RWPE2 (cell line): ENCODE data around the gene RIC3.
A peak's percentile ranks its signal among the peaks of the same experiment; 100 is the strongest.

Experiments used
- ATAC-seq: fragments of 200-7000 bp; cut with Tn5 transposase; 3 replicates; pipeline ENCODE4 v1.9.1; 2021; ENCODE audit warnings: low read depth
- DNase-seq: peaks from one replicate; pipeline ENCODE4 v3.0.0-alpha.2; 2020; ENCODE audit warnings: low spot score
- H3K27ac ChIP-seq: fragments of 450-650 bp; 2 replicates; pipeline ENCODE4 v1.5.1; 2017; ENCODE audit warnings: mild to moderate bottlenecking; ENCODE audit not compliant: poor library complexity, severe bottlenecking
- H3K27me3 ChIP-seq: fragments of 250-450 bp; sonication (Bioruptor Pico); 2 replicates; pipeline ENCODE4 v1.5.1; 2021; ENCODE audit warnings: mild to moderate bottlenecking, moderate library complexity; ENCODE audit not compliant: insufficient read depth, poor library complexity, severe bottlenecking
- H3K36me3 ChIP-seq: fragments of 250-450 bp; sonication (Bioruptor Pico); 2 replicates; pipeline ENCODE4 v1.5.1; 2020; ENCODE audit warnings: low read depth, mild to moderate bottlenecking, moderate library complexity
- H3K4me1 ChIP-seq: fragments of 250-450 bp; sonication (Bioruptor Pico); 2 replicates; pipeline ENCODE4 v1.5.1; 2021; ENCODE audit warnings: mild to moderate bottlenecking, moderate library complexity; ENCODE audit not compliant: insufficient read depth, poor library complexity, severe bottlenecking
- H3K4me3 ChIP-seq: fragments of 250-450 bp; sonication (Bioruptor Pico); 2 replicates; pipeline ENCODE4 v1.5.1; 2021; ENCODE audit warnings: mild to moderate bottlenecking, moderate library complexity; ENCODE audit not compliant: severe bottlenecking
- H3K9me3 ChIP-seq: fragments of 250-450 bp; sonication (Bioruptor Pico); 2 replicates; pipeline ENCODE4 v1.5.1; 2021; ENCODE audit warnings: mild to moderate bottlenecking, moderate library complexity; ENCODE audit not compliant: severe bottlenecking
- CTCF ChIP-seq: fragments of 450-650 bp; IDR thresholded peaks from one replicate; pipeline ENCODE4 v1.5.1; 2017; ENCODE audit warnings: mild to moderate bottlenecking, moderate library complexity; ENCODE audit not compliant: poor library complexity, severe bottlenecking

Gene RIC3

GRCh38 chr11:8097062-8097461, 71.8 kb downstream of the RIC3 start:
- Histone ChIP-seq H3K4me1 (no peaks in the 10 kb centered on the region), H3K27me3 (no peaks in the 10 kb centered on the region), H3K4me3 (no peak overlapping the region), H3K36me3 (peaks cover 11% of the 10 kb centered on the region), H3K27ac (no peak overlapping the region), H3K9me3 (no peaks in the 10 kb centered on the region)
- TF ChIP-seq CTCF = no peak
- ATAC-seq (no peak), DNase-seq (peak; percentile 37)

DNA sequence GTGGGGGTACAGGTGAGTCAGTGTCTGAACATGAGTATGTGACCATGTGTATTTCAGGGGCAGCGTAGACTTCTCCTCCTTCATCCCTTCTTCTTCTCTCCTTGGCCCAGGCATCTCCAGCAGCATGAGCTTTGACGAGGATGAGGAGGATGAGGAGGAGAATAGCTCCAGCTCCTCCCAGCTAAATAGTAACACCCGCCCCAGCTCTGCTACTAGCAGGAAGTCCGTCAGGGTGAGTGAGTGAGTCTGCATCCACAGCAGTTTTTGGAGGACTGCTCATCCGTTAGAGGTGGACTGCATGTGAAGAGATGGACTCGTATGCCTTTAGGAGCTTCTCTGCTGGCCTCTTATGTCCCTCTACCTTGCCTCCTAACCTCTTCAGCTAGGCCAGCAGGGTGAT, 72.2 kb downstream of the RIC3 start:
- TF ChIP-seq CTCF = no peak
- no peak for ATAC-seq
- H3K4me1 ChIP-seq = no peaks in the 10 kb centered on the region

GRCh38 chr11:8095806-8096522, 72.9 kb downstream of the RIC3 start:
- Histone ChIP-seq H3K4me1 (no peaks in the 10 kb centered on the region), H3K9me3 (no peaks in the 10 kb centered on the region), H3K36me3 (peaks cover 7% of the 10 kb centered on the region), H3K27me3 (no peaks in the 10 kb centered on the region), H3K27ac (no peak overlapping the region), H3K4me3 (no peak overlapping the region)
- ATAC-seq (no peak), DNase-seq (no peak)
- TF ChIP-seq CTCF = no peak

More for the DNA sequence above, 72.2 kb downstream of the RIC3 start:
- H3K9me3 ChIP-seq = no peaks in the 10 kb centered on the region
- peaks cover 11% of the 10 kb centered on the region for H3K36me3 ChIP-seq
- no peak overlapping the region for H3K4me3 ChIP-seq
- DNase-seq = no peak
- H3K27ac ChIP-seq = no peak overlapping the region
- H3K27me3 ChIP-seq = no peaks in the 10 kb centered on the region

DNA sequence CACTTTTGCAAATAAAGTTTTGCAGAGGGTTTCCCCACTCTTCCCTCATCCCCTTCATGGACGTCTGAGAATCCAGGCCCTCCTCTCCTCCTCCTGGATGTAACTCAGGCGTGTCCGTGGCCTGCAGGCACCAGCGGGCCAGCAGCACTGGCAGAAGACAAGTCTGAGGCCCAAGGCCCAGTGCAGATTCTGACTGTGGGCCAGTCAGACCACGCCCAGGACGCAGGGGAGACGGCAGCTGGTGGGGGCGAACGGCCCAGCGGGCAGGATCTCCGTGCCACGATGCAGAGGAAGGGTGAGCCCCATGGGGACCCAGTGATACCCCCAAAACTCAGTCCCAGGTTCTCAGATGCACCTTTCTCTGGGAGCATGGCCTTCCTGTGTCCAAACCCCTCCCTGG, 73.5 kb downstream of the RIC3 start:
- H3K4me3 ChIP-seq = no peak overlapping the region
- H3K27me3 ChIP-seq = no peaks in the 10 kb centered on the region
- DNase-seq = no peak
- no peak overlapping the region for H3K27ac ChIP-seq
- no peak for TF ChIP-seq CTCF
- ATAC-seq = no peak
- H3K4me1 ChIP-seq = no peaks in the 10 kb centered on the region
- H3K9me3 ChIP-seq = no peaks in the 10 kb centered on the region
- peaks cover 7% of the 10 kb centered on the region for H3K36me3 ChIP-seq

- no peak for ATAC-seq
- H3K36me3 ChIP-seq = peaks cover 7% of the 10 kb centered on the region
- no peak for TF ChIP-seq CTCF
- peak; percentile 47 for DNase-seq
- no peak overlapping the region for H3K4me3 ChIP-seq
- no peak overlapping the region for H3K27ac ChIP-seq
- no peaks in the 10 kb centered on the region for H3K9me3 ChIP-seq
- H3K27me3 ChIP-seq = no peaks in the 10 kb centered on the region
- H3K4me1 ChIP-seq = no peaks in the 10 kb centered on the region
These were observed 74.2 kb downstream of the RIC3 start for GRCh38 chr11:8094656-8095055.
